Measurements from ENCODE around the gene CCHCR1. TPM values are rescaled to one million over a fixed set of nuclear protein-coding genes. Genes with fewer than 3 reads are reported as not detected.
"Not testable (repeated sequence)": the region's sequence is repeated elsewhere in the genome, so short reads cannot be mapped to it uniquely, and the experiment has no call there.

The CCHCR1 gene
- total RNA-seq, 4 donors from 2014 or later = 28.3 to 86.6 (median 36.2) TPM

DNA sequence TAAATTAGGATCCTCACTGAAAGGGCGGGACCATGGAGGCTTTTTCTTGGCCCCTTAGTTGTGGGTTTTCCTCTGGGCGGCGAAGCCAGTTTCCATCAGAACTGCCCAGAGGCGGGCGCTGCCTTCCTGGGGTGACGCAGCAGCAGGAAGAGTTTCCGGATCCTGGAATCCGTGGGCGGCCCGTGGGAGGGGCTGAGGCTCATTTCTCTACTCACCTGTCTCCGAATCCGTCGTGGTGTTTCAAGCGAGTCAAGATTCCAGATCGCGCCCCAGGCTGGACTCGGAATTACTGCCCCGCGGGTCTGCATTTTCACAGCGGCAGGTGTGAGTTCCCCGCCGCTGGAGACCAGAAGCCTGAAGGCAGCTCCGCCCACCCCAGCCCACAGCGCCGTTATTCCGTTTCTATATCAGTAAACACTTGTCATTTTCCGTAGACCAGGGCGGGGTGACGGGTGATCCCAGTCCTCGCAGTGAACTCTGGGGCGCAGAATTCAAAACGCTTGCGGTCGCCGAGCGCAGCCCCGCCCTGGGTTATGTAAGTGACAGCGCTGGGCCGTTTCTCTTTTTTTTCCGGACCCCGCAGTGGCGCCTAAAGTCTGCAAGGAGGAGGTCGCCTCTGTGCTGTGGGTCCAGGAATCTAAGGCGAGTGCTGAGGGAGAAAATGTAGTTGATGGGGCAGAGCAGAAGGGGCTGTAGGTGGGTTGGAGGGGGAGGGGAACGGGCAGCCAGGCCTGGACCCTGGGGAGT, 40.1 kb upstream of the CCHCR1 start:
- H3K27me3 ChIP-seq = no peaks in the 10 kb centered on the region
- peaks cover 0 to 23% (median 12%) of the 10 kb centered on the region in 4 donors for H3K4me1 ChIP-seq
- H3K4me3 ChIP-seq = peak overlapping the region; percentile 52 to 76 (median 62)
- peak; percentile 95 to 98 (median 96) for DNase-seq
- peak overlapping the region; percentile 93 to 96 (median 96) for H3K27ac ChIP-seq
- H3K9me3 ChIP-seq = no peaks in the 10 kb centered on the region
- H3K36me3 ChIP-seq = no peaks in the 10 kb centered on the region
- TF ChIP-seq, protein P1, sequence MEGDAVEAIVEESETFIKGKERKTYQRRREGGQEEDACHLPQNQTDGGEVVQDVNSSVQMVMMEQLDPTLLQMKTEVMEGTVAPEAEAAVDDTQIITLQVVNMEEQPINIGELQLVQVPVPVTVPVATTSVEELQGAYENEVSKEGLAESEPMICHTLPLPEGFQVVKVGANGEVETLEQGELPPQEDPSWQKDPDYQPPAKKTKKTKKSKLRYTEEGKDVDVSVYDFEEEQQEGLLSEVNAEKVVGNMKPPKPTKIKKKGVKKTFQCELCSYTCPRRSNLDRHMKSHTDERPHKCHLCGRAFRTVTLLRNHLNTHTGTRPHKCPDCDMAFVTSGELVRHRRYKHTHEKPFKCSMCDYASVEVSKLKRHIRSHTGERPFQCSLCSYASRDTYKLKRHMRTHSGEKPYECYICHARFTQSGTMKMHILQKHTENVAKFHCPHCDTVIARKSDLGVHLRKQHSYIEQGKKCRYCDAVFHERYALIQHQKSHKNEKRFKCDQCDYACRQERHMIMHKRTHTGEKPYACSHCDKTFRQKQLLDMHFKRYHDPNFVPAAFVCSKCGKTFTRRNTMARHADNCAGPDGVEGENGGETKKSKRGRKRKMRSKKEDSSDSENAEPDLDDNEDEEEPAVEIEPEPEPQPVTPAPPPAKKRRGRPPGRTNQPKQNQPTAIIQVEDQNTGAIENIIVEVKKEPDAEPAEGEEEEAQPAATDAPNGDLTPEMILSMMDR (IDR thresholded peaks at IDR 0.05) = no peak
- TF ChIP-seq POLR2A (IDR thresholded peaks at IDR 0.05) = peak; percentile 57 to 64

DNA sequence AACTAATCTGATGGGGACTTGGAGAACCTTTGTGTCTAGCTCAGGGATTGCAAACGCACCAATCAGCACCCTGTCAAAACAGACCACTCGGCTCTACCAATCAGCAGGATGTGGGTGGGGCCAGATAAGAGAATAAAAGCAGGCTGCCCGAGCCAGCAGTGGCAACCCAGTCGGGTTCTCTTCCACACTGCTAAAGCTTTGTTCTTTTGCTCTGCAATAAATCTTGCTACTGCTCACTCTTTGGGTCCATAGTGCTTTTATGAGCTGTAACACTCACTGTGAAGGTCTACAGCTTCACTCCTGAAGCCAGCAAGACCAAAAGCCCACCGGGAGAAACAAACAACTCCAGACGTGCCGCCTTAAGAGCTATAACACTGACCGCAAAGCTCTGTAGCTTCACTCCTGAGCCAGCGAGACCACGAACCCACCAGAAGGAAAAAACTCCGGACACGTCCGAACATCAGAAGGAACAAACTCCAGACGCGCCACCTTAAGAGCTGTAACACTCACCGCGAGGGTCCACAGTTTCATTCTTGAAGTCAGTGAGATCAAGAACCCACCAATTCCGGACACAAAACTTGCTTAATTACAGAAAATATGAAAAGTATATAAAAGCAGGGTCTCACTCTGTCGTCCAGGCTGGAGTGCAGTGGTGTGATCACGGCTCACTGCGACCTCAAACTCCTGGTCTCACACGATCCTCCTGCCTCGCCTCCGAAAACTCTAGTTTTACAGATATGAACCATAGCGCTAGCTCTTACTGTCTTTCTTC, 38.8 kb upstream of the CCHCR1 start:
- not testable (repeated sequence) for H3K9me3 ChIP-seq, H3K27me3 ChIP-seq, H3K36me3 ChIP-seq
- H3K27ac ChIP-seq = peak overlapping the region; percentile 93 to 96 (median 96)
- peaks cover 0 to 14% (median 5%) of the 10 kb centered on the region in 4 donors for H3K4me1 ChIP-seq
- H3K4me3 ChIP-seq = peak overlapping the region; percentile 52 to 76 (median 62)
- DNase-seq = peak in 1 of 3 donors; percentile 50

DNA sequence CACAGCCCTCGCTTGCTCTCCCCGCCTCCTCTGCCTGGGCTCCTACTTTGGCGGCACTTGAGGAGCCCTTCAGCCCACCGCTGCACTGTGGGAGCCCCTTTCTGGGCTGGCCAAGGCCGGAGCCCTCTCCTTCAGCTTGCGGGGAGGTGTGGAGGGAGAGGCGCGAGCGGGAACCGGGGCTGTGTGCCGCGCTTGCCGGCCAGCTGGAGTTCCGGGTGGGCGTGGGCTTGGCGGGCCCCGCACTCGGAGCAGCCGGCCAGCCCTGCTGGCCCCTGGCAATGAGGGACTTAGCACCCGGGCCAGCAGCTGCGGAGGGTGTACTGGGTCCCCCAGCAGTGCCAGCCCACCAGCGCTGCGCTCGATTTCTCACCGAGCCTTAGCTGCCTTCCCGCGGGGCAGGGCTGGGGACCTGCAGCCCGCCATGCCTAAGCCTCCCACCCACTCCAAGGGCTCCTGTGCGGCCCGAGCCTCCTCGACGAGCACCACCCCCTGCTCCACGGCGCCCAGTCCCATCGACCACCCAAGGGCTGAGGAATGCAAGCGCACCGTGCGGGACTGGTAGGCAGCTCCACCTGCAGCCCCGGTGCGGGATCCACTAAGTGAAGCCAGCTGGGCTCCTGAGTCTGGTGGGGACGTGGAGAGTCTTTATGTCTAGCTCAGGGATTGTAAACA, 37.8 kb upstream of the CCHCR1 start:
- H3K4me1 ChIP-seq = peaks cover 0 to 14% (median 5%) of the 10 kb centered on the region in 4 donors
- H3K9me3 ChIP-seq, H3K27ac ChIP-seq, H3K4me3 ChIP-seq, H3K36me3 ChIP-seq, H3K27me3 ChIP-seq: not testable (repeated sequence)
- peak in 1 of 3 donors; percentile 48 for DNase-seq

DNA sequence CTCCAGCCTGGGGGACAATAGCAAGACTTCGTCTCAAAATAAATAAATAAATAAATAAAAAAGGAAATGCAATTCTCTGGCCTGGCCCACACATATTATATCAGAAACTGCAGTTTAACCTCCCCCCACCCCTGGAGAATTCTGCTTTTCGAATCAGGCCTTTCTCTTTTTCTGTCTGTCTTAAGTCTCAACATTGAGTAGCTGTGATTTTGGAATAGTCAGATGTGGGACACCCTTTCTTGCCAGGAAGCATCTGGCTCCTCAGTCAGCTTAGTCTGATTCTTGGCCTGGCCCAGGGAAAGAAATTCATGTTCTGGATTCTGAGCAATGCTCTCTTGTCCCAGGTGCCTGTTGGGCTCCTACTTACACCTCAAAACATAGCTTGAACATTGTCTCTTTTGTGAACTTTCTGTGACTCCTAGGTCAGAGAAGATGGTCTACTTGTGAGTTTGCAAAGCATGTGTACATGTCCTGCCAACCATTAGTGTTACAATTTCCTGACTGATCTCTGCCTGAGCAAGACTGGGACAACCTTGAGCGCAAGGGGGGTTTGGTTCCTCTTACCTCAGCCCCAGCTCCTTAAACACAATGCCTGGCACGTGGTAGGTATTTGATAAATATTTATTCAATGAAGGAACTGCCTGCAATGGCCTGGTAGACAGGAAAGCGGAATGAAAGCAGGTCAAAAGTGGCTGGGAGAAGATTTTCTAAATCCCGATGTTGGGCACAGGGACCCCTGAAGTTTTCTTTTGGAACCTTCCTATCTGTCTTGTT, 36.6 kb upstream of the CCHCR1 start:
- Histone ChIP-seq H3K4me1 (peaks cover 0 to 8% (median 4%) of the 10 kb centered on the region in 4 donors), H3K4me3 (no peak overlapping the region), H3K27ac (no peak overlapping the region), H3K9me3 (no peaks in the 10 kb centered on the region), H3K27me3 (no peaks in the 10 kb centered on the region), H3K36me3 (no peaks in the 10 kb centered on the region)
- peak in 1 of 3 donors; percentile 18 for DNase-seq
- no peak for TF ChIP-seq POLR2A (IDR thresholded peaks at IDR 0.05)
- TF ChIP-seq, protein P1 (IDR thresholded peaks at IDR 0.05) = no peak

DNA sequence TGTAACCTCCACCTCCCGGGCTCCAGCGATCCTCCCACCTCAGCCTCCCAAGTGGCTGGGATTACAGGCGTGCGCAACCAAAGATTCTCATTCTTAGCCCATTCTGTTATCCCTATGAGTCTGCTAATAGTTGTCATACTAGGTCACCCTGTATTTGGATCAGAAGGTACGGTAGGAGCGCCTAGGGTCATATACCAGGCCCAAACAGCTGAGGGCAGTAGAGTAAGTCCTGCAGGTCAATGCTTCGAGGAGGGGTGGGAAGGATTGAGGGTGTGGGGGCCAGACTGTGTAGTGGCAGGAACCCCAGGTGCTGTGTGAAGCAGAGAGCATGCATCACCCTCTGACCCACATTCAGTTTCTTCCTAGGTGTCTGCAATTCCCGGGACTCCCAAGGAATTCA, 35.6 kb upstream of the CCHCR1 start:
- Histone ChIP-seq H3K27me3 (no peaks in the 10 kb centered on the region), H3K27ac (no peak overlapping the region), H3K36me3 (no peaks in the 10 kb centered on the region), H3K4me1 (peaks cover 0 to 6% (median 0%) of the 10 kb centered on the region in 4 donors), H3K9me3 (no peaks in the 10 kb centered on the region), H3K4me3 (no peak overlapping the region)
- TF ChIP-seq POLR2A (IDR thresholded peaks at IDR 0.05) = no peak
- TF ChIP-seq, protein P1 (IDR thresholded peaks at IDR 0.05) = no peak
- no peak for DNase-seq

DNA sequence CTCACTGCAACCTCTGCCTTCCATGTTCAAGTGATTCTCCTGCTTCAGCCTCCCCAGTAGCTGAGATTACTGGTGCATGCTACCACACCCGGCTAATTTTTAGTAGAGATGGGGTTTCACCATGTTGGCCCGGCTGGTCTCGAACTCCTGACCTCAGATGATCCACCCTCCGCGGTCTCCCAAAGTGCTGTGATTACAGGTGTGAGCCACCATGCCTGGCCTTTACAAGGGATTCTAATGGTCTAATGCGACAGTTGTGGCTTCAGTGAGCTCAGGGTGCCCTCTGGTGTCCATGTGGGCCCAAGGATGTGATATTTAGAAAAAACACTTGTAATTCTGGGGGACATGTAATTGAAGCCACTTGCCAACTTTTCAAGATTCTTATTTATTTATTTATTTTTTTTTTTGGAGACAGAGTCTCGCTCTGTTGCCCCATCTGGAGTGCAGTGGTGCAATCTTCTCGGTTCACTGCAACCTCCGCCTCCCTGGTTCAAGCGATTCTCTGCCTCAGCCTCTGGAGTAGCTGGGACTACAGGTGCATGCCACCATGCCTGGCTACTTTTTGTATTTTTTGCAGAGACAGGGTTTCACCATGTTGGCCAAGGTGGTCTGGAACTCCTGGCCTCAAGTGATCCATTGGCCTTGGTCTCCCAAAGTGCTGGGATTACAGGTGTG, 35.0 kb upstream of the CCHCR1 start:
- not testable (repeated sequence) for H3K4me1 ChIP-seq, H3K4me3 ChIP-seq, H3K27ac ChIP-seq, H3K27me3 ChIP-seq, H3K36me3 ChIP-seq, H3K9me3 ChIP-seq
- peak; percentile 72 to 91 (median 78) for DNase-seq
- TF ChIP-seq, protein P1 (IDR thresholded peaks at IDR 0.05) = peak; percentile 20 to 93 (median 74)

Data from Peyer's patch (tissue), 4 donors.